Stimulated activated CD4-positive, alpha-beta T cell treated with anti-CD3 and anti-CD28 coated beads, TNF-alpha, amount 100 ng/mL, for 48 hours (primary cell): ENCODE measurements around the gene RPS3A.
A peak's percentile ranks its signal among the peaks of the same experiment; 100 is the strongest.
"Not testable (repeated sequence)": the region's sequence is repeated elsewhere in the genome, so short reads cannot be mapped to it uniquely, and the experiment has no call there.

ENCODE experiments used
- DNase-seq, 3 donors: peaks; one replicate each; pipeline ENCODE4 v3.0.0-alpha.2; 2020; ENCODE audit warnings: low read depth in 3 of 3

The RPS3A gene

DNA sequence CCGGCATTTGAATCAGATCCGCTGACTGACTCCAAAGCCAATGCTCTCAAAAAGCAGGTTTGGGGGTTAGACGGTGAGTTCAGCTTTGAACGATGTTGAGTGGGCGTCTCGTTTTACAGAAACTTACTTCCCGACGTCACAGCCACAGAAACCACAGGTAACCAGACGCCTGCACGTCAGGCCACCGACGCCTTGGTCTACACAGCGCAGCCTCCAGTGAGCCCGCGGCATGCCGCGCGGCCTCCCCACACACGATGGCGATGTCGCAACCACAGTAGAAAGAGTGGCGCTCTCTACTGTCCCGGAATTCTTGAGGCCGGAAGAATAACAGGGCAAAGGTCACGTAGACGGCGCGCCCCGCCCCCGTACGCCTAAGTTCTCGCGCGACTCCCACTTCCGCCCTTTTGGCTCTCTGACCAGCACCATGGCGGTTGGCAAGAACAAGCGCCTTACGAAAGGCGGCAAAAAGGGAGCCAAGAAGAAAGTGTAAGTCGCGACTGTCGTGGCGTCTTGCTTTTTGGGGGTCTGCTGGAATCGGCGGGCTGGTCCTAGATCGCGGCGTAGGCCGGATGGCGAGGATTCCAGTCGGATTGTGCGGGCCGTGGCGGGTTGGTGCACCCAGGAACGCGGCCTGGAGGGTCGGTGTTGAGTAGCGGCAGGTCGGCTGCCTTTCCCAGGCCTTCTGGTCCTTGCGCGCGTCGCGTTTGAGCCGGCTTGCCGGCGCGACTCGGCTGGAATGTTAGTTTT lies at the start of gene RPS3A:
RPS3A (plus strand) TSS at position 400 of the 747 bp plus-strand sequence; CDS start at position 425, 25 bp downstream.
- DNase-seq = peak; percentile 91 to 96 (median 96)

DNA sequence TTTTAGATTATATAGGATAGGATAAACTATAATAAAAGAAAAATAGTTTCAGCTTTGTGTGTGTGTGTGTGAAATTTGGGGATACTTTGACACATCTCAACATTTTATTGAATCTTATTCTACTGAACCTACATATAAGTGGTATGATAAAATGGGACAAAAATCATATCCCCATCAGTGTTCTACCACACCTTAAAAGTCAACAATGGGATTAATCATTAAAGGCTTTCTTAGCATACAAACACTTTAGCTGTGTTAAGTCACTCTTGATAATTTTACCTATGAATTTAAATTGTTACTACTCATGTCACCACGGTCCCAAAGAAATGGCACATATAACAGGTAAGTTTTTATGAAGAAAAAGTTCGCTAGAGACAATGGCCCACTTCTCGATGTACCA lies 46.6 kb upstream of the RPS3A start:
- DNase-seq = no peak

DNA sequence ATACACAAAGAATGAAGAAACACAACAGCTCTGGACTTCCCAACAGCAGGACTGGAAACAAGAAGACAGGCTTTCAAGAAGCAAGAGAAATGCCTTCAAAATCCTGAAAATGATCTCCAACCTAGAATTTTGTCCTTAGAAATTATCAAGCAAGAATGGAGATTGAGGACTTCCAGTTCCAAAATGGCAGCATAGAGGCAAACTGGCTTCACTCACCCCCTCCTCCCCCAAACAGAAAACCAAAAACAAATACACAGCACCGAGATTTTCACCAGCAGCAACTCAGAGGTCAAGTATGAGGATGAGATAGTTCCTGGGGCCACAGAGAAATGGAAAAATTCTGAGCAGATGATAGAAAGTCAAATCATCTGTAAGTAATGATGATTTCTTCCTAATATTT lies 43.9 kb upstream of the RPS3A start:
- no peak for DNase-seq

- DNase-seq = not testable (repeated sequence)
Observed at GRCh38 chr4:151063143-151063542, 36.3 kb upstream of the RPS3A start.

DNA sequence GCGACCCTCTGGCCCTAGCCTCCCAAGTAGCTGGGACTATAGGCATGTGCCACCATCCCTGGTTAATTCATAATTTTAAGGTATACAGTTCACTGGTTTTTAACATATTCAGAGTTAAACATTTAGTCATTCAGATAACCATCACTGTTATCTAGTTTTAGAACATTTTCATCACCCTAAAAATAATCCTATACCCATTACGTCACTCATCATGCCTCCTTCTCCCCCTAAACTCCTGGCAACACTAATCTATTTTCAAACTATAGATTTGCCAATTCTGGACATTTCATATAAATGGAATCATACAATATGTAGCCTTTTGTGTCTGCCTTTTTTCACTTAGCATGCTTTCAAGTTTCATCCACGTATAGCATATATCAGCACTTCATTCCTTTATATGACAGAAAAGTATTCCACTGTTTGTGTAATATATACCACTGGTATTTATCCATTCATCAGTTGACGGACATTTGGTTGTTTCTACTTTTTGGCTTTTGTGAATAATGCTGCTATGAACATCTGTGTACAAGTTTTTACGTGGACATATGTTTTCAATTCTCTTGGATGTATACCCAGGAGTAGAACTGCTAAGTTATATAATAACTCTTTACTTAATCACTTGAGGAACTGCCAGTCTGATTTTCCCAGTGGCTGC lies 32.0 kb upstream of the RPS3A start:
- DNase-seq = no peak

GRCh38 chr4:151074416-151074916 lies 25.0 kb upstream of the RPS3A start:
- no peak for DNase-seq

GRCh38 chr4:151077978-151078377 lies 21.4 kb upstream of the RPS3A start:
- peak in 1 of 3 donors; percentile 13 for DNase-seq

DNA sequence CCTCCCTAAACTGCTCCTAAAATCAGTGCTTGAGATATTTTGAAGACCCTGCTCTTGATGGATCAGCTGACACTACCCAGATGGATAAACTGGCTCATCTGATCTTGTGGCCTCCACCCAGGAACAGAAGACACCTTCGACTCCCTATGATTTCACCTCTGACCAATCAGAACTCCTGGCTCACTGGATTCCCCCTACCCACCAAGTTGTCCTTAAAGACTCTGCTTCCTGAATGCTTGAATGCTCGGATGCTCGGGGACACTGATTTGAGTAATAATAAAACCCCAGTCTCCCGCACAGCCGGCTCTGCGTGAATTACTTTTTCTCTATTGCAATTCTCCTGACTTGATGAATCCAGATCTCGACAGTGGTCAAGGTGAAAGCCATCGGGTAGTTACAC lies 12.0 kb upstream of the RPS3A start:
- DNase-seq = no peak

- DNase-seq = no peak
Observed at GRCh38 chr4:151091047-151091446, 8.4 kb upstream of the RPS3A start.

DNA sequence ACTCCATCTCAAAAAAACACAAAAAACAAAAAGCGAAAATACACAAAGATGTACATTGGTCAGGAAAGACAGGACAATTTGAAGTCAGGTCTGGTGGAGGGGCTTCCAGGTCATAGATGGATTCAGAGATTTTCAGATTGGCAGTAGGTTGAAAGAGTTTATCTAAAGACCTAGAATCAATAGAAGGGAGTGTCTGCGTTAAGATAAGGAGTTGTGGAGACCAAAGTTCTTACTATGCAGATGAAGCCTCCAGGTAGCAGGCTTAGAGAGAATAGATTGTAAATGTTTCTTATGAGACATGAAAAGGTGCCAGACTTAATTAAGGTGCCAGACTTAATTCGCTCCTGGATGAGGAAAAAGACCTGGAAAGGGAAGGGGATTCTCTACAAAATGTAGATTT lies 6.9 kb upstream of the RPS3A start:
- no peak for DNase-seq

- no peak for DNase-seq
Observed at GRCh38 chr4:151093203-151093602, 6.2 kb upstream of the RPS3A start.

- DNase-seq = no peak
Observed at GRCh38 chr4:151094290-151094751, 5.1 kb upstream of the RPS3A start.

DNA sequence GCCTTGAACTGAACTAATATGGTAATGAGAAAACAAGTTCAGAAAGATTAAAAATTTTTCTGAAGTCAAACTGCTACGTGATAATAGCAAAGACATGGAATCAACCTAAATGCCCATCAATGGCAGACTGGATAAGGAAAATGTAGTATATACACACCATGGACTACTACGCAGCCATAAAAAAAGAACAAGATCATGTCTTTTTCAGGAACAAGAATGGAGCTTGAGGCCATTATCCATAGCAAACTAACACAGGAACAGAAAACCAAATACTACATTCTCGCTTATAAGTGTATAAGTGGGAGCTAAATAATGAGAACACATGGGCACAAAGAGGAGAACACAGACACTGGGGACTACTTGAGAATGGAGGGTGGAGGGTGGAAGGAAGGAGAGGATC lies 4.3 kb upstream of the RPS3A start:
- no peak for DNase-seq

DNA sequence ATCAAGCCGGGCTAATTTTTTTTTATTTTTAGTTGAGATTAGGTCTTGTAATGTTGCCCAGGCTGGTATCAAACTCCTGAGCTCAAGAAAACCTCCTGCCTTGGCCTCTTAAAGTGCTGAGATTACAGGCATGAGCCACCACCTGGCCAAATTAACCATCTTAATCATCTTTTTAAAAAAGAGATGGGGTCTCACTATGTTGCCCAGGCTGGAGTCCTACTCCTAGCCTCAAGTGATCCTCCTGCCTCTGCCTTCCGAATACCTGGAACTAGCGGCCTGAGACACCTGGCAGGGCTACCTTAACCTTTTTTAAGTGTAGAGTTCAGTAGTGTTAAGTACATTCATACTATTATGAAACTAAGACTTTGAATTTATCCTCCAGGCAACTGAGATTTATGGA lies 1.7 kb upstream of the RPS3A start:
- no peak for DNase-seq

DNA sequence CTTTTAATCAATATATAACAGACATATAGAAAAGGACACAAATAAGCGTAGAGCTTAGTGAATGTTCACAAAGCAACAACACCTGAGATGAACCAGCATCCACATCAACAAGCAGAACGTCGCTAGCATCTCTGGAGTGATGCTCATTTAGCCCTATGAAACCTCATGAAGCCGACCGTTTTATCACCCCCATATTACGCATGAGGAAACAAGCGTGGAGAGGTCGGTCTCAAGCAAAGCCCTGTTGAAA lies 524 bp upstream of the RPS3A start:
- DNase-seq = no peak

DNA sequence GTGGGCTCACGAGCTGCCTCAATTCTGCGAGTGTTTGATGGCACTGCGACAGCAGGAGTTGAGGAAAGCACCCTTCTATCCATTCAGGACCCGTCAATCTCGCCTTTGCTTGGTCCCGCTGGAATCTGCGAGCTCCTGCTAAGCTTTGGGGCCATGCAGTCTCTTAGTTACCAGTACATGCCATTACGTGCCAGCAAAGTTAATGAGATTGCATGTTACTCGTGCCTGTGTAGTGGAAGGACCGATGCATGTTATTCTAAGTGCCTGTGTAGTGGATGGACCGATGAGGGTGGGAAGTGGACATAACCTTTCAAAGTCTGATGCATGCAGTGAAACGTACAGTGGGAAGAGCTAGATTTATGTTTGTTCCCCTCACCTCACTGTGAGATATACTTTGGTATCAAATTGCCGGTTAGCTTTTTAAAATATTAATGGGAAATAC lies 569 bp downstream of the RPS3A start:
- no peak for DNase-seq

DNA sequence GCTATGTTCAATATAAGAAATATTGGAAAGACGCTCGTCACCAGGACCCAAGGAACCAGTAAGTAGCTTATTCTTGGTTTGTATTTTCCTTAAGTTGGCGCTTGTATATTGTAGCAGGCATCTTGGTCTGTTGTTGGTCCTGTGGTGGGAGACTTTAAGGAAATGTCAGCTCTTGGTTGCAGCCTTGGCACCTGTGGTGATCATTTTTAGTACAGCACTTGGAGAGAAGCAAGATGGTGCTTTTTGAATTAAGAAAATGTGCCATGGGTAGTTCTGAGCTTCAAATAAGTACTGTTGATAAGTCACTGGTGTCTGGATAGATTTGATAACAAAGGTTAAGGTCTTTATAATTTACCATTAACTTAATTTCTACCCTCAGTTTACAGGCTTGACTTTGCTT lies 1.1 kb downstream of the RPS3A start:
- no peak for DNase-seq

DNA sequence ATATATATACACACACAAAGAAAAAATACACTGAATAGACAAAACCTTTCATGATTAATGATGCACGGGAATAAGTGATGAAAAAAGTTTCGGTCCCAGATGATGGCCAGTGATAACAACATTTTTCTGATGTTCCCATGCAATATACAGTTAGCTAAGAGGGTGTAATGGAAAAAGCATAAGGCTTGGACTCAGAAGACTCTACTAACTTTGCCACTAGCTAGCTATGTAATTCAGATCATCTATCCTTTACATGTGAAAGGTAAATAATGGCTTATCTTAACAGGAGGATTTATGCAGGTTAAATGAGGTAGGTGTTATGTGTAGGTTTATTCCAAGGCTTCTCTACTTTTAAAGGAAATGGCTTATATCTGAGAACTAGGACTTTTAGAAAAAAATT lies 4.3 kb downstream of the RPS3A start:
- DNase-seq = no peak

GRCh38 chr4:151104621-151105020 lies 5.2 kb downstream of the RPS3A start:
- DNase-seq = no peak

DNA sequence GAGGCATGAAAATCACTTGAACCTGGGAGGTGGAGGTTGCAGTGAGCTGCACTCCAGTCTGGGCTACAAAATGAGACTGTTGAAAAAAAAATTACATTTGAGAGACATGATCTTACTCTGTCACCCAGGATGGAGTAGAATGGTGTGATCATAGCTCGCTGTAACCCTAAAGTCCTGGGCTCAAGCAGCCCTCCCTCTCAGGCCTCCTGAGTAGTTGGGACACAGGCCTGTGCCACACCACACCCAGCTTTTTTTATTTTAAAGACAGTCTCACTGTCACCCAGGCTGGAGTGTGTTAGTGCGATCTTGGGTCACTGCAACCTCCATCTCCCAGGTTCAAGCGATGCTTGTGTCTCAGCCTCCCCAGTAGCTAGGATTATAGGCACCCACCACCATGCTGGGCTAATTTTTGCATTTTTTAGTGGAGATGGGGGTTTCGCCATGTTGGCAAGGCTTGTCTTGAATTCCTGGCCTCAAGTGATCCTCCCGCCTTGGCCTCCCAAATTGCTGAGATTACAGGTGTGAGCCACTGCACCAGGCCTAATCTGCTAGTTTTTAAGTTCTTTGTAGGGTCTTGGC lies 6.1 kb downstream of the RPS3A start:
- DNase-seq = no peak

GRCh38 chr4:151107063-151107462 lies 7.6 kb downstream of the RPS3A start:
- no peak for DNase-seq

DNA sequence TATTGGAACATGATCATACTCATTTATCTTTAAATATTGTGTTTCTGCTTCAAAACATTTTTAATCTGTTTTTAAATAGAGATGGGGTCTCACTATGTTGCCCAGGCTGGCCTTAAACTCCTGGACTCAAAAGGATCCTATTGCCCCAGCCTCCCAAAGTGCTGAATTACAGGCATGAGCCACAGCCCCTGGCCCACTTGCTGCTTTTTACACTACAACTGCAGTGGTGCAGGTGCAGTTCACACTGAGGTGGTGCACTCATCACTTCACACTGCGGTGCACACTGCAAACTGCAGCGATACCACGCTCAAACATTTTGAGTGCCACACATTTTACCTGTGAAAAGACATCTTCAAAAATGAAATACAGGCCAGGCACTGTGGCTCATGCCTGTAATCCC lies 10.8 kb downstream of the RPS3A start:
- no peak for DNase-seq

DNA sequence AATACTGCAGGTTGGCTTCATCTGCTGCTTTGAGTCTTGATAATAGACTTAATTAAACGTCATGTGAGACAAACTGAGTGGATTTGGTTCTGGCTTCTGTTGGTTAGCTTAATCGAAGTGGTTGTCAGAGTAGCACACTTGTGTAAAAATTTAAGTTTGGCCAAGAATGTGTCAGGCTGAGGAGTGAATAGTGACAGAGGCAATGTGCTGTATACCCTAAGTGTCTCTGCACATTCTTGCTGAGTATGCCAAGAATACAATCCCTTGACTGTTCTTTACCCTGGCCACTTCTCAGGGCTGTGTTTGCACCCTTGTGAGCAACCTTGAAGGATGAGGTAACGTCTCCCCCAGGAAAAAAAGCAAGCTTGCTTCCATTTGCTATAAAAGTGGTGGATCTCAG lies 14.9 kb downstream of the RPS3A start:
- DNase-seq = no peak
